Daoy (cell line): ENCODE data around the gene COL16A1. TPM values are rescaled to one million over a fixed set of nuclear protein-coding genes. Genes with fewer than 3 reads are reported as not detected.

Source experiments
- DNase-seq: peaks from one replicate; pipeline ENCODE4 v3.0.0-alpha.2; 2015; ENCODE audit warnings: low read depth
- total RNA-seq: library from RNA; depleted of rRNA; stranded (reverse); fragments of >200 nt; shearing (Covaris generic); gene quantifications from 2 replicates; pipeline ENCODE4 v1.2.3, GENCODE V29; 2014

The COL16A1 gene
- total RNA-seq, 1 experiment from 2014 or later = 28.7 TPM

GRCh38 chr1:31625561-31626222, 78.1 kb downstream of the COL16A1 start:
- peak; percentile 30 for DNase-seq

- no peak for DNase-seq
Observed at GRCh38 chr1:31624731-31625514, 78.9 kb downstream of the COL16A1 start.

DNA sequence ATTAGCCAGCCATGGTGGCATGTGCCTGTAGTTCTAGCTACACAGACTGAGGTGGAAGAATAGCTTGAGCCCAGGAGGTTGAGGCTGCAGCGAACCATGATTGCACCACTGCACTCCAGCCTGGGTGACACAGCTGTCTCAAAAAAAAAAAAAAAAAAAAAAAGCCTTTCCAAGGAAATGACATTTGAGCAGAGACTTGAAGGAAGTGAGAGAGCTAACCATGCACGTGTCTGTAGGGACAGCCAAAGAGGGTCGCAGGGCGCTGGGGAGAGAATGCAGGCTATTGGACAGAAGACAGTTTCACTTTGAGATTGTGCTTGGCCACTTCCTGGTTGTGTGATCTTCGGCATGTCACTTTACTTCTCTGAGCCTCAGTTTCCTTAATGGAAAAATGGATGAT, 79.5 kb downstream of the COL16A1 start:
- DNase-seq = no peak

DNA sequence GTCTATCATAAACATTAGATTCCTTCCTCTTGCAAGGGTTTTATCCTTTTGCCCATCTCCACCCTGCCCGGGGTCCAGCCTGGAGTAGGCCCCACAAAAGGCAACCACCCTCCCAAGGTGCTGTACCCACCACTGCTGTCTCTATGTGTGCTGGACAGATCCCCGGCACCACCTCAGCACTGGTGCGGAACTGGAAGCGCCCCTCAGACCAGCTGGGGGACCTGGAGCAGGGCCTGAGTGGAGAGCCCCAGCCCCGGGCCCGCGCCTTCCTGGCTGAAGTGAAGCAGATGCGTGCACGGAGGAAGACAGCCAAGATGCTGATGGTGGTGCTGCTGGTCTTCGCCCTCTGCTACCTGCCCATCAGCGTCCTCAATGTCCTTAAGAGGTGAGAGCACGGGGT, 80.5 kb downstream of the COL16A1 start:
- DNase-seq = no peak

DNA sequence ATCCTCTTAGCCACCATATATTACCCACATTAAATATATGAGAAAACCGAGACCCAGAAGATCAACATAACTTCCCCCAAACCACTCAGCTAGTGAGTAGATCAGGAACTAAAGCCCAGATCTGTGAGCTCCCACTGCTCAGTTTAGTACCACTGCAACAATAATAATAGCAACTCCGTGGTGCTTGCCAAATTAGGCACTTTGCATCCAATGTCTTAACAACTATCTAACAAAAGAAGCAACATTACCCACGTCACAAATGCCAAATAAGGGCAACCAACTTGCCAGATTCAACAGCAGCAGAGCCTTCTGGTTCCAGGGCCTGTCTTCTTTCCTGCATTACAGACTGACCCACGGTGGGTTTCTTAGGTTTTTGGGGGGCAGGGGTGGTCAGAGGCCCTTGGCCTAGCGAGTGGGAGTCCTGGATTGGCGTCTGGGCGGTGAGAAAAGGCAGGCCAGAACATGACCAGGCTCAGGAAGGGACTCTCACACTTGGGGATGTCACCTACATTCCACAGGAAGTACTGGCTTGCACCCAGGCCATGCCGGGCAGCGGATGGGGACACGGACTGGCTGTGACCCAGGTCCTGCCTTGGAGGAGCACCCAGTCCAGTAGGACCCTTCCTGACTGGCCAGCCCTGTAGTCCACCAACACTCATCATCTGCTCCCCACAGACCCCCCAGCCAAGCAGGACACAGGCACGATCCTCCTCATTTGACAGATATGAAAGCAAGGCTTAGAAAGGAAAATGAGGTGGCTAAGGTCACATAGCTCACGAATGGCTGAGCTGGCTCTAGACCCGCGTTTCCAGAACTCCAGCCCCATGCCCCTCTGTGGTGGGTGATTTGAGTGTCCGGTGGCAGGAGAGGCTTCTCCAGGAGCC, 81.7 kb downstream of the COL16A1 start:
- no peak for DNase-seq

- DNase-seq = no peak
Observed at GRCh38 chr1:31621498-31621820, 82.4 kb downstream of the COL16A1 start.

- DNase-seq = no peak
Observed at GRCh38 chr1:31620631-31621497, 83.0 kb downstream of the COL16A1 start.

DNA sequence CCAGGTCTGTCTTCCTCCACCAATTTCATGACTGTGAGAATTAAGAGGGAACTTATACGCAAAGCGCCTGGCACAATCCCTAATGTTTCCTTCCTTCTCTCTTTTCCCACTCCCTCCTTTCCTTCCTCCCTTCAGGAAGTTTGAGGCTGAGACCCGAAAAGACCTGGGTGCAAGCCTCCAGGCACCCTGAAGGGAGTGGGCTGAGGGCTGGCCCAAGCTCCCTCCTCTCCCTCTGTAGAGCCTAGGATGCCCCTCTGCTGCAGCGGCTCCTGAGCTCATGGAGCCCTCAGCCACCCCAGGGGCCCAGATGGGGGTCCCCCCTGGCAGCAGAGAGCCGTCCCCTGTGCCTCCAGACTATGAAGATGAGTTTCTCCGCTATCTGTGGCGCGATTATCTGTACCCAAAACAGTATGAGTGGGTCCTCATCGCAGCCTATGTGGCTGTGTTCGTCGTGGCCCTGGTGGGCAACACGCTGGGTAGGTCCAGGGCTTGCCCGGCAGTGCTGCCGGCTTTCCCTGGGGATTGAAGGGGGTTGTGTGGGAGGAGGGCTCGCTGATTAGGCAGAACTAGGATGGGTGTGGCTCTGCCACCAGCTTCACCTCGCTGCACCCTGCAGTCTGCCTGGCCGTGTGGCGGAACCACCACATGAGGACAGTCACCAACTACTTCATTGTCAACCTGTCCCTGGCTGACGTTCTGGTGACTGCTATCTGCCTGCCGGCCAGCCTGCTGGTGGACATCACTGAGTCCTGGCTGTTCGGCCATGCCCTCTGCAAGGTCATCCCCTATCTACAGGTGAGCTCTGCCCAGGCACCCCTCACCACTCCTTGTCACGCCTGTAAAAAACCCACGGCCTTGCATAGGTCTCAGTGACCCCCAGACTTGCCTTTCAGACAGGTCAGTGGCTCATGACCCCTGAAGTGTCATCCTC, 84.6 kb downstream of the COL16A1 start:
- DNase-seq = no peak

DNA sequence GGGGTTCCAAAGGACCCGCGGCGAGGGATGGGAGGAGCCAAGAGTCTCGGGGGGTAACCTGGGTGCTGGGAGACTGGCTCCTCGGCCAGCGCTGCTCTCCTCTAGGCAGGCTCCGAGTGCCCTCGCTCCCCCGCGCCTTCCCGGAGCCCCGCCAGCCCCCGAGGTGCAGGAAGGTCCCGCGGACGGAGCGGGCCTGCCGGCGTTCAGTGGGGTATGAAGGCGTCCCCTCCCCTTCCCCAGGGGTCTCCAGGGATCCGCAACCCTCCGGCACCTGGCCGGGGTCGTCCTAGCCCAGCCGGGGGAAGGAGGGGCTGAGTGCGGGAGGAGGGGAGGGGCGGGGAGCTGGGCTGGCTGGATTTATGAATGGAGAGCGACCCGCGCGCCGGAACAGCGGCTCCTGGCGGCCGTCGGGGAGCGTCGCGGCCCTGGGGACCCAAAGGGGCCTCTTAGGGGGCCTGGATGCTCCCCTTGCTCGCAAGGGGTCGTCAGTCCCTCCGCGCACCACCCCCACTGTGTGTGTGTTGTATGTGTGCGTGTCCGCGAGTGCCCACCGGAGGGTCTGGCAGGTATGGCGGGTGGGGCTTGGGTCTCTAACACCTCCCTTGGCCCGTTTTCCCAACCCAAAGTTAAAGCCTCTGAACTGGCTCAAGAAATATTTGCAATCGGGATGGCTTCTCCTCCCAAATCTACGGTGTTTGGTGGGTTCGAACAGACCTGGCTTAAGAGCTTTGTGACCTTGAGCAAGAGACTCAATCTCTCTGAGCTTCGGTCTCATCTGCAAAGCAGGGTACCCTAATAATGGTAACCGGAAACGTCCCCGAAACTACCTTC, 85.7 kb downstream of the COL16A1 start:
- peak; percentile 68 for DNase-seq

- no peak for DNase-seq
Observed at GRCh38 chr1:31617218-31617915, 86.5 kb downstream of the COL16A1 start, which contains the start of gene HCRTR1. Gene HCRTR1, plus strand, starts transcription at chr1:31617689. Its CDS starts 1,504 bp downstream, at chr1:31619193.

DNA sequence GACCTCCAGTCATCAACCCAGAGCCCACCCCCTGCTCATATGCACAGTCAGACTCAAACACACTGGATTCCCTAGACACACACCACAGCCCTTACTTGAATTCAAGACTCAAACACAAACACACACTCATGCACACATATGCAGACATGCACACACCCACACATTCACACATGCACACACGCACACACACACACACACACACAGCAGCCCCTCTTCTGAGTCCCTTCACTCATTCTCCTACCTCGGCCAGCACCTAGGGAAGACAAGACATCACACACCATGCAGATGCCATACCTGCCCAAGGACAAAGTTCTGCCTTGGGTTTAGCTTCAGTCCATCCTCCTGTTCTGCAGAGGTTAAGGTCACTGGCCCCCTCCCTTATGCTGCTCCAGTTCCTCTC, 87.9 kb downstream of the COL16A1 start:
- no peak for DNase-seq

GRCh38 chr1:31615414-31615813, 88.4 kb downstream of the COL16A1 start:
- no peak for DNase-seq

DNA sequence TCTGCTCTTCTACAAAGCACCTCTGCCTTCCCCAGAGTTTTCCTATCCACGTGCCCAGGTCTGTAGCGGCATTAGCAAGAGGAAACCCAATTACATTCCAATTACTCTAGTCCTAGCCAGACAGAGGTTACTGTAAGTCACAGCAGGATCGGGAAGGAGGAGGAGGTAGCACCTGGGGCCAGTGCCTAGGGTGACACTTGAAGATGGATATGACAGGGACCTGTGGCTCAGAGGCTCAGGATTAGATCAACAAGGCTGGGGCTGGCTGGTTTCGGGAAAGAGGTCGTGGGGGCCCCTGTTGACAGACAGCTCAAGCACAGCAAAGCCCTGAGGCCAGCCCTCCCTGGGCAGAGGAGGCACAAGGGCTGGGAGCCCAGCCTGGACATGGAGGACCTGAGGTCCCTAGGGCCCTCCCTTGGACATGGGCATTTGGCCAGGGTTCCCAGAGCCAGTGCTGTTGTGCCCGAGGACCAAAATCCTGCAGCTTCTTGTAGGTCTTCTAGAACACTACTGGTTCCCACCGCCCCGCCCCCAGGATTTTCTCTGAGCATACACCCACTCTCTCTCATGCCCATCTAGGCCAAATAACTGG, 89.3 kb downstream of the COL16A1 start:
- no peak for DNase-seq

DNA sequence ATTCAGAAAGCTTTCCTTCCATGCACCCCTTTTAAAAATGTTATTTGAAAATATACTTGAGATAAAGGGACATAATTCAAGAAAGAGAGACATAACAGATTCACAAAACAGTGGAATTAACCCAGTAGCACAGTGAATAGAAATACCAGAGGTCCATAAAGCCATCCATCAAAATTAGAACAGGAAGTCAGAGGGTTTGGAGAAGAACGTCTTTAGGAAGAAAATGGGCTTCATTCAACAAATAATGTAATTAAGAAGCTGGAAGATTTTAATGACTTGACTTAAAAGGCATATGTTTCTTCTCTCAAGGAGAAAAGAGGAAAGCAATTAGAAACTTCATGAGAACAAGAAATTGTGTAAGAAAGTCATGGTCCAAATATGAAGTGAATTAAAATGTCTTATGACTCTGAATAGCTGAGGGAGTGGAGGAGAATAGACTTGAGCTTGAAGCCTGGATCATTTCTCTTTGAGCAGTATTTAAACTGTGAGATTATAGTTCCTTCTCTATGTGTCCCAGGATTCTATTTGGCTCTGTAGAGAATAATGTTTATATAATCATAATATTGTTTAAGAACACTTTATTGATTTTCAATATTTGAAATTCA, 94.2 kb downstream of the COL16A1 start:
- DNase-seq = no peak

DNA sequence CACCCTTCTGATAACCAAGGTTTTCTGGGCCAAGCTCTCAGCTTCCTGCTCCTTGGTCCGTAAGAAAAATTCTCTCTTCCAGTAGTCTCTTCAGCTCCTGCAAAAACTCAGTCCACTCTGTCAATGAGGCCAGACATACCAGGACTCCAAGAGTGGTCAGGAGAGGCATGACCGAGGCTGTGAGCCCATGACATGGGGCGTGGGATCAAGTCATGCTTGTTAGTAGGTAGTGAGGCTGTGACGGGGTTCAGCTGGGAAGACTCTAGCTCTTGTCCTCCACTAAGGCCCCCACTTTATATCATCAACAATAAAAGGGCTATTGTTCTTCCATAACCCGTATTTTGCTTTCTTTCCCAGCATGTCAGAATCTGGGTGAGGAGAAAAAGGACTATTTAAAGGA, 96.5 kb downstream of the COL16A1 start:
- no peak for DNase-seq

DNA sequence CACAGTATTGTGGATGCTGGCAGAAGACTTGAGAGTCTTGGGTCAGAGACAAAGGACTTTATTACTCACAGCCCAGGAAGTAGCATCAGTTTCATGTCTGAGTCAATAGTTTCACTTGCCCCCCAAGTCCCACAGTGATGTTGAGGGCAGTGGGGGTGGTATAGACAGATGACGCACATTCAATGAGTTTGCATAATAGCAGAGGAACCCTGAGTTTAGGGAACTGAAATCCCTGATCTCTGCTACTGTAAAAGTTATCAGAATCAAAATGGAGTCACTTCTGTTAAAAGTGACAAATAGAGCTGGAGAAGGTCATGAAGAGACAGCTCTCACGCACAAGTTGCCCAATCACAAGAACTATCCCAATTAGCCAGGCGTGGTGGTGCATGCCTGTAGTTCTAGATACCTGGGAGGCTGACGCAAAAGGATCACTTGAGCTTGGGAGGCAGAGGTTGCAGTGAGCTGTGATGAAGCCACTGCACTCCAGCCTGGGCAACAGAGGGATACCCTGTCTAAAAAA, 97.8 kb downstream of the COL16A1 start:
- peak; percentile 77 for DNase-seq
